Neural progenitor cell (in vitro differentiated cells): ENCODE measurements around the gene RERG.

Experiments used
- EZH2 ChIP-seq: fragments of 200-600 bp; sonication (generic); IDR thresholded peaks from 2 replicates; pipeline ENCODE4 v1.6.1; 2017; ENCODE audit warnings: antibody characterized with exemption, mild to moderate bottlenecking, moderate library complexity
- EZH2phosphoT487 ChIP-seq: fragments of 200-600 bp; sonication (generic); IDR thresholded peaks from 2 replicates; pipeline ENCODE4 v1.6.1; 2017; ENCODE audit warnings: antibody characterized with exemption
- TF ChIP-seq, protein P1 (sequence below): fragments of 200-600 bp; sonication (generic); IDR thresholded peaks from 2 replicates; pipeline ENCODE4 v1.5.1; 2017; ENCODE audit warnings: antibody characterized with exemption, mild to moderate bottlenecking

DNA sequence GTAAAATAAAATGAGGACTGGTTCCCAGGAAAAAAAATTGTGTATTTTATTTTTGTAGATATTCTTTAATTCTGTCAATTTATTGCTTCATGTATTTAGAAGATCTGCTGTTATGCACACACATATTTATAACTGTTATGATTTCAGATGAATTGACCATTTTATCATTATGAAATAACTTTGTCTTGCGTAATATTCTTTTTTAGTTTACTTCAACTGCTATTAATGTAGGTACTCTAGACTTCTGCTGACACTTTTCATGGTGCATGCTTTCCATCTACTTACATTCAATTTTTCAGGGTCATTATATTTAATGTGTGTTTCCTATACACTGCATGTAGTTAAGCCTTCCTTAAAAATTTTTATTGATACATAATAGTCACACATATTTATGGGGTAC is 162.1 kb downstream of the RERG start:
- TF ChIP-seq, protein P1, sequence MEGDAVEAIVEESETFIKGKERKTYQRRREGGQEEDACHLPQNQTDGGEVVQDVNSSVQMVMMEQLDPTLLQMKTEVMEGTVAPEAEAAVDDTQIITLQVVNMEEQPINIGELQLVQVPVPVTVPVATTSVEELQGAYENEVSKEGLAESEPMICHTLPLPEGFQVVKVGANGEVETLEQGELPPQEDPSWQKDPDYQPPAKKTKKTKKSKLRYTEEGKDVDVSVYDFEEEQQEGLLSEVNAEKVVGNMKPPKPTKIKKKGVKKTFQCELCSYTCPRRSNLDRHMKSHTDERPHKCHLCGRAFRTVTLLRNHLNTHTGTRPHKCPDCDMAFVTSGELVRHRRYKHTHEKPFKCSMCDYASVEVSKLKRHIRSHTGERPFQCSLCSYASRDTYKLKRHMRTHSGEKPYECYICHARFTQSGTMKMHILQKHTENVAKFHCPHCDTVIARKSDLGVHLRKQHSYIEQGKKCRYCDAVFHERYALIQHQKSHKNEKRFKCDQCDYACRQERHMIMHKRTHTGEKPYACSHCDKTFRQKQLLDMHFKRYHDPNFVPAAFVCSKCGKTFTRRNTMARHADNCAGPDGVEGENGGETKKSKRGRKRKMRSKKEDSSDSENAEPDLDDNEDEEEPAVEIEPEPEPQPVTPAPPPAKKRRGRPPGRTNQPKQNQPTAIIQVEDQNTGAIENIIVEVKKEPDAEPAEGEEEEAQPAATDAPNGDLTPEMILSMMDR = no peak
- TF ChIP-seq EZH2 = no peak
- no peak for TF ChIP-seq EZH2phosphoT487
